GM12875 (cell line): ENCODE data around the gene PGA3.

Source experiments
- H3K4me3 ChIP-seq: one replicate; pipeline ENCODE4 v1.5.1; 2011; ENCODE audit warnings: low read depth, low read length, control low read depth
- TF ChIP-seq, protein P1 (sequence below): IDR thresholded peaks from 2 replicates; pipeline ENCODE4 v1.5.1; 2011; ENCODE audit warnings: low read depth, mild to moderate bottlenecking, control low read depth, inconsistent platforms, low read length, moderate library complexity, borderline replicate concordance; ENCODE audit not compliant: insufficient read depth

Gene PGA3

DNA sequence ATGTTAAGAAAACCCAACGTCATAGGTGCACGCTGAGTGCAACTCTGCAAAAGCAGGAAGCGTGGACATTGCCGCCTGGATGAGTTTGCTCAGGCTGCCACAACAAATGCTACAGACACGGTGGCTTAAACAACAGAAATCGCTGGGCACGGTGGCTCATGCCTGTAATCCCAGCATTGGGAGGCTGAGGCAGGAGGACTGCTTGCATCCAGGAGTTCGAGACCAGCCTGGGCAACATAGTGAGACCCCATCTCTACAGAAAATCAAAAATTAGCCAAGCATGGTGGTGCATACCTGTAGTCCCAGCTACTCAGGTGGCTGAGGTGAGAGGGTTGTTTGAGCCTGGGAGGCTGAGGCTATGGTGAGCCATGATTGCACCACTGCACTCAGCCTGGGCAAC, 13.4 kb upstream of the PGA3 start:
- TF ChIP-seq, protein P1, sequence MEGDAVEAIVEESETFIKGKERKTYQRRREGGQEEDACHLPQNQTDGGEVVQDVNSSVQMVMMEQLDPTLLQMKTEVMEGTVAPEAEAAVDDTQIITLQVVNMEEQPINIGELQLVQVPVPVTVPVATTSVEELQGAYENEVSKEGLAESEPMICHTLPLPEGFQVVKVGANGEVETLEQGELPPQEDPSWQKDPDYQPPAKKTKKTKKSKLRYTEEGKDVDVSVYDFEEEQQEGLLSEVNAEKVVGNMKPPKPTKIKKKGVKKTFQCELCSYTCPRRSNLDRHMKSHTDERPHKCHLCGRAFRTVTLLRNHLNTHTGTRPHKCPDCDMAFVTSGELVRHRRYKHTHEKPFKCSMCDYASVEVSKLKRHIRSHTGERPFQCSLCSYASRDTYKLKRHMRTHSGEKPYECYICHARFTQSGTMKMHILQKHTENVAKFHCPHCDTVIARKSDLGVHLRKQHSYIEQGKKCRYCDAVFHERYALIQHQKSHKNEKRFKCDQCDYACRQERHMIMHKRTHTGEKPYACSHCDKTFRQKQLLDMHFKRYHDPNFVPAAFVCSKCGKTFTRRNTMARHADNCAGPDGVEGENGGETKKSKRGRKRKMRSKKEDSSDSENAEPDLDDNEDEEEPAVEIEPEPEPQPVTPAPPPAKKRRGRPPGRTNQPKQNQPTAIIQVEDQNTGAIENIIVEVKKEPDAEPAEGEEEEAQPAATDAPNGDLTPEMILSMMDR, result no peak
- H3K4me3 ChIP-seq, result no peak overlapping the region

DNA sequence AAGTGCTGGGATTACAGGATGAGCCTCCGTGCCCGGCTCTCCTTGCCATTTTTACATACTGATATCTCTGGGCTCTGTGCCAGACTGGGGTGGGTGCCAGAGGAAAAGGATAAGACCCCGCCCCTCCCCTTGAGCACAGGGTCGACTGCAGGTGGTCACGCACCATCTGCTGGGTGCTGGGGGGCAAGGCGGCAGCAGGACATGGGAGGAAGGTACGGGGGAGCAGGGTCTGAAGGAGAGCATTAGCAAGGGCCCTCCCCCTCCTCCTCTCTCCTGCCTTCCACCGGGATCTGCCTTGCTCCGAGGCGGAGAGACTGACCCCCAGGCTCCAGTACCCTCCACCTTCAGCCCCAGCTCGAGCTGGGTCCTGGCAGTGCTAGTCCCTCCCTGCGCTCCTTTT, 9.7 kb upstream of the PGA3 start:
- H3K4me3 ChIP-seq, result no peak overlapping the region
- TF ChIP-seq, protein P1, result no peak

- TF ChIP-seq, protein P1, result no peak
- H3K4me3 ChIP-seq, result no peak overlapping the region
These were observed 9.1 kb upstream of the PGA3 start for GRCh38 chr11:61194169-61194671.

DNA sequence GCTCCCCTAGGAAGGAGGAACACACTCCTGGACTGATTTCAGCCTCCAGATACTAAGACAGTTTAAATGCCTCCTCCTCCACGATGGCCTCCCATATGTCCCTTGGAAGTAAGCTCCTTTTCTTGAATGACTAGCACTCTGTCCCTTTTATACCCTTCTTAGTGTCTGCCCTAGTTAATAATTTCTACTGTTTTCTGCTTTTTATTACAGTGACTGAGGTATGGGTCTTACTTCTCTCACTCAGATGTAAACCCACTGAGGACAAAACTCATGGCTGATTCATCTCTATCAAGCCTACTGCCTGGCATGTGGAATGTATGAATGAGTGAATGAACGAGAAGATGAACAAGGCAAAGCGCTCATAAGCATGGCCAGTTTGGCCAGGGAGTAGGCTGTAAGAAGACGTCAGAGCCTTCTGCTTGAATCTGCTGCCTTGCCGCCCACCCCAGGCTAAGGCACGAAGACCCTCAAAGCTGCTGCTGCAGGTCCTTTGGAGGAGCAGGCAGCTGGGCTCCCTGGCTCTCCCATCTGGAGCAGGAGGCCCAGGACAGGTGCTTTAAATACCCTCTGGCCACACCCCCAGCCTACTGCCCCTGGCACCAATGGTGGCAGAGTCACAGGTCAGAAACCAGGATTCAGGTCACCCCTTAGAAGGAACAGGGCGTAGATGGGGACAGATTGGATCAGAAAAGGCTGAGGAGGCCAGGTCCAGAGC, 8.2 kb upstream of the PGA3 start:
- TF ChIP-seq, protein P1, result no peak
- H3K4me3 ChIP-seq, result no peak overlapping the region

GRCh38 chr11:61195719-61196118, 7.6 kb upstream of the PGA3 start:
- TF ChIP-seq, protein P1, result no peak
- no peak overlapping the region for H3K4me3 ChIP-seq

DNA sequence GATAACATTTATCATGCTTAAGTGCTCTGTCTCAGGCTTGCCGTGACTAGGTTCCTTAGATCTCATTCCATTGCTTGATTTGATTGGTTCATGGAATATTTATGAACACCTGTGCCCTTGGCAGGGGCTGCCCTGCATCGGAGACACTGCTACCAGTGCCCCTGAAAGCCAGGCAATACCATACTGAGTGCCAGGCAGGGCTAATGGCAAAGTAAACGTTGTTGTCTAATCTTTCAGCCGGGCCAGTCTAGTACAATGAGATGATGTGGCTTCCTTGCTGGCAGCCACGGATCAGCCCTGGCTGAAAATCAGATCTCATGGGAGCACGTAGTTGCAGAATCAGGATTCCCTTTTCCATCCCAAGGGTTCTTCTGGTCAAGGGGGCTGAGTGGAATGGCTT, 5.0 kb upstream of the PGA3 start:
- TF ChIP-seq, protein P1, result no peak
- H3K4me3 ChIP-seq, result no peak overlapping the region

DNA sequence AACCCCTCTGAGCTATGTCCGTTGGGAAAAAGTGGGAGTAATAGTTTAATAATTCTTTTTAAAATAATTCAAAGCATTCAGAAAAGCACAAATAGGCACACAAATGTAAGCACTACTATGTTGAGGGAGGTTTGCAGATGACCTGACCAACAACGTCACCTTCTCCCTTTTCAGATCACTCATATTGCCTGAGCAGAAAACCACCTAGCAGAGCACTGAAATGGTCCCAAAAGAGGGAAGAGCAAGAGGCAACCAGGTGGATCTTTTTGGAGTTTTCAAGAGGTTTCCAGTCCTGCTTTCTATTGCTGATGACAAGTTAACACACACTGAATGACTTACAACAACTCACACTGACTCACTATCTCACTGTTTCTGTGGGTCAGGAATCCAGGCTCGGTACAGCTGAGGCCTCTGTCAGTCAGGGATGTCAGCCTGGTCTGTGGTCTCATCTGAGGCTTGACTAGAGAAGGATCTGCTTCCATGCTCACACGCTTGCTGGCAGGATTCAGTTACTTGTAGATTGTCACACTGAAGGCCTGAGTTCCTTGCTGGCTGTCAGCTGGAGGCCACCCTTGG, 4.3 kb upstream of the PGA3 start:
- H3K4me3 ChIP-seq, result no peak overlapping the region
- TF ChIP-seq, protein P1, result no peak
